ENCODE results near the gene NIF3L1. TPM values are rescaled to one million over a fixed set of nuclear protein-coding genes. Genes with fewer than 3 reads are reported as not detected.

Gene NIF3L1
- total and polyA plus RNA-seq, 9 of the 15 experiments (the other 6 are each of a cell fraction or from before 2014, with no cell fraction given) = 26.7 to 89.5 (median 45.6) TPM

GRCh38 chr2:200863782-200864175 lies 25.4 kb upstream of the NIF3L1 start (continued):
- TF ChIP-seq FOXJ3 (CRISPR knock-in tag; IDR thresholded peaks at IDR 0.05) (no peak), ZBTB26 (CRISPR knock-in tag; IDR thresholded peaks at IDR 0.05) (no peak), FOXK1 (CRISPR knock-in tag; IDR thresholded peaks at IDR 0.05; ENCODE audit: borderline replicate concordance) (no peak), SETDB1 (IDR thresholded peaks at IDR 0.05; ENCODE audit: low read length) (no peak), SREBF2 (CRISPR knock-in tag; IDR thresholded peaks at IDR 0.05) (no peak), THRB (CRISPR knock-in tag; conservative IDR thresholded peaks at IDR 0.05) (0 out of 2 replicates have a peak, but pooled peaks have one; percentile 33), RBM25 (IDR thresholded peaks at IDR 0.05; ENCODE audit: low read depth, low read length, severe bottlenecking) (no peak), MCM3 (IDR thresholded peaks at IDR 0.05) (no peak), PHF20 (IDR thresholded peaks at IDR 0.05; ENCODE audit: partially characterized antibody) (no peak), PHB (CRISPR knock-in tag; IDR thresholded peaks at IDR 0.05) (no peak), EP400 (IDR thresholded peaks at IDR 0.05) (no peak), HNRNPUL1 (IDR thresholded peaks at IDR 0.05; ENCODE audit: low read length) (no peak), FOXM1 (IDR thresholded peaks at IDR 0.05; ENCODE audit: low read depth) (no peak), FOXM1 (CRISPR knock-in tag; IDR thresholded peaks at IDR 0.05; ENCODE audit: low read depth) (no peak), ETV5 (CRISPR knock-in tag; IDR thresholded peaks at IDR 0.05; ENCODE audit: low read depth) (0 out of 2 replicates have a peak, but pooled peaks have one; percentile 4), KDM1A (IDR thresholded peaks at IDR 0.05) (no peak), TFAM (CRISPR knock-in tag; conservative IDR thresholded peaks at IDR 0.05) (no peak)
- TF ChIP-seq, protein P1, sequence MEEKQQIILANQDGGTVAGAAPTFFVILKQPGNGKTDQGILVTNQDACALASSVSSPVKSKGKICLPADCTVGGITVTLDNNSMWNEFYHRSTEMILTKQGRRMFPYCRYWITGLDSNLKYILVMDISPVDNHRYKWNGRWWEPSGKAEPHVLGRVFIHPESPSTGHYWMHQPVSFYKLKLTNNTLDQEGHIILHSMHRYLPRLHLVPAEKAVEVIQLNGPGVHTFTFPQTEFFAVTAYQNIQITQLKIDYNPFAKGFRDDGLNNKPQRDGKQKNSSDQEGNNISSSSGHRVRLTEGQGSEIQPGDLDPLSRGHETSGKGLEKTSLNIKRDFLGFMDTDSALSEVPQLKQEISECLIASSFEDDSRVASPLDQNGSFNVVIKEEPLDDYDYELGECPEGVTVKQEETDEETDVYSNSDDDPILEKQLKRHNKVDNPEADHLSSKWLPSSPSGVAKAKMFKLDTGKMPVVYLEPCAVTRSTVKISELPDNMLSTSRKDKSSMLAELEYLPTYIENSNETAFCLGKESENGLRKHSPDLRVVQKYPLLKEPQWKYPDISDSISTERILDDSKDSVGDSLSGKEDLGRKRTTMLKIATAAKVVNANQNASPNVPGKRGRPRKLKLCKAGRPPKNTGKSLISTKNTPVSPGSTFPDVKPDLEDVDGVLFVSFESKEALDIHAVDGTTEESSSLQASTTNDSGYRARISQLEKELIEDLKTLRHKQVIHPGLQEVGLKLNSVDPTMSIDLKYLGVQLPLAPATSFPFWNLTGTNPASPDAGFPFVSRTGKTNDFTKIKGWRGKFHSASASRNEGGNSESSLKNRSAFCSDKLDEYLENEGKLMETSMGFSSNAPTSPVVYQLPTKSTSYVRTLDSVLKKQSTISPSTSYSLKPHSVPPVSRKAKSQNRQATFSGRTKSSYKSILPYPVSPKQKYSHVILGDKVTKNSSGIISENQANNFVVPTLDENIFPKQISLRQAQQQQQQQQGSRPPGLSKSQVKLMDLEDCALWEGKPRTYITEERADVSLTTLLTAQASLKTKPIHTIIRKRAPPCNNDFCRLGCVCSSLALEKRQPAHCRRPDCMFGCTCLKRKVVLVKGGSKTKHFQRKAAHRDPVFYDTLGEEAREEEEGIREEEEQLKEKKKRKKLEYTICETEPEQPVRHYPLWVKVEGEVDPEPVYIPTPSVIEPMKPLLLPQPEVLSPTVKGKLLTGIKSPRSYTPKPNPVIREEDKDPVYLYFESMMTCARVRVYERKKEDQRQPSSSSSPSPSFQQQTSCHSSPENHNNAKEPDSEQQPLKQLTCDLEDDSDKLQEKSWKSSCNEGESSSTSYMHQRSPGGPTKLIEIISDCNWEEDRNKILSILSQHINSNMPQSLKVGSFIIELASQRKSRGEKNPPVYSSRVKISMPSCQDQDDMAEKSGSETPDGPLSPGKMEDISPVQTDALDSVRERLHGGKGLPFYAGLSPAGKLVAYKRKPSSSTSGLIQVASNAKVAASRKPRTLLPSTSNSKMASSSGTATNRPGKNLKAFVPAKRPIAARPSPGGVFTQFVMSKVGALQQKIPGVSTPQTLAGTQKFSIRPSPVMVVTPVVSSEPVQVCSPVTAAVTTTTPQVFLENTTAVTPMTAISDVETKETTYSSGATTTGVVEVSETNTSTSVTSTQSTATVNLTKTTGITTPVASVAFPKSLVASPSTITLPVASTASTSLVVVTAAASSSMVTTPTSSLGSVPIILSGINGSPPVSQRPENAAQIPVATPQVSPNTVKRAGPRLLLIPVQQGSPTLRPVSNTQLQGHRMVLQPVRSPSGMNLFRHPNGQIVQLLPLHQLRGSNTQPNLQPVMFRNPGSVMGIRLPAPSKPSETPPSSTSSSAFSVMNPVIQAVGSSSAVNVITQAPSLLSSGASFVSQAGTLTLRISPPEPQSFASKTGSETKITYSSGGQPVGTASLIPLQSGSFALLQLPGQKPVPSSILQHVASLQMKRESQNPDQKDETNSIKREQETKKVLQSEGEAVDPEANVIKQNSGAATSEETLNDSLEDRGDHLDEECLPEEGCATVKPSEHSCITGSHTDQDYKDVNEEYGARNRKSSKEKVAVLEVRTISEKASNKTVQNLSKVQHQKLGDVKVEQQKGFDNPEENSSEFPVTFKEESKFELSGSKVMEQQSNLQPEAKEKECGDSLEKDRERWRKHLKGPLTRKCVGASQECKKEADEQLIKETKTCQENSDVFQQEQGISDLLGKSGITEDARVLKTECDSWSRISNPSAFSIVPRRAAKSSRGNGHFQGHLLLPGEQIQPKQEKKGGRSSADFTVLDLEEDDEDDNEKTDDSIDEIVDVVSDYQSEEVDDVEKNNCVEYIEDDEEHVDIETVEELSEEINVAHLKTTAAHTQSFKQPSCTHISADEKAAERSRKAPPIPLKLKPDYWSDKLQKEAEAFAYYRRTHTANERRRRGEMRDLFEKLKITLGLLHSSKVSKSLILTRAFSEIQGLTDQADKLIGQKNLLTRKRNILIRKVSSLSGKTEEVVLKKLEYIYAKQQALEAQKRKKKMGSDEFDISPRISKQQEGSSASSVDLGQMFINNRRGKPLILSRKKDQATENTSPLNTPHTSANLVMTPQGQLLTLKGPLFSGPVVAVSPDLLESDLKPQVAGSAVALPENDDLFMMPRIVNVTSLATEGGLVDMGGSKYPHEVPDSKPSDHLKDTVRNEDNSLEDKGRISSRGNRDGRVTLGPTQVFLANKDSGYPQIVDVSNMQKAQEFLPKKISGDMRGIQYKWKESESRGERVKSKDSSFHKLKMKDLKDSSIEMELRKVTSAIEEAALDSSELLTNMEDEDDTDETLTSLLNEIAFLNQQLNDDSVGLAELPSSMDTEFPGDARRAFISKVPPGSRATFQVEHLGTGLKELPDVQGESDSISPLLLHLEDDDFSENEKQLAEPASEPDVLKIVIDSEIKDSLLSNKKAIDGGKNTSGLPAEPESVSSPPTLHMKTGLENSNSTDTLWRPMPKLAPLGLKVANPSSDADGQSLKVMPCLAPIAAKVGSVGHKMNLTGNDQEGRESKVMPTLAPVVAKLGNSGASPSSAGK (IDR thresholded peaks at IDR 0.05) = no peak

All from K562 (cell line).